Kidney (tissue), 14 donors: ENCODE data around the gene VDR. TPM values are rescaled to one million over a fixed set of nuclear protein-coding genes. Genes with fewer than 3 reads are reported as not detected.

Experiments
- DNase-seq, 5 donors: peaks; one replicate each; pipeline ENCODE4 v3.0.0-alpha.2; 2013 to 2020
- FAIRE-seq: peaks from 2 replicates; lab custom pipeline; 2012; peaks lifted over from hg19 to GRCh38; lab: Jason Lieb, UNC
- H3K27ac ChIP-seq, 2 donors: one replicate each; pipeline ENCODE4 v1.7.0; 2013; ENCODE audit warnings: low read depth in 2 of 2, low read length in 2 of 2, inconsistent platforms in 1 of 2
- H3K27me3 ChIP-seq: one replicate; pipeline ENCODE4 v1.7.1; 2013; ENCODE audit warnings: low read length, inconsistent platforms; ENCODE audit not compliant: control insufficient read depth, insufficient read depth
- H3K36me3 ChIP-seq, 3 donors: one replicate each; pipeline versions ENCODE4 v1.7.0 to v1.7.1; 2013; ENCODE audit warnings: low read length in 3 of 3, control low read depth in 1 of 3, inconsistent platforms in 1 of 3; ENCODE audit not compliant: insufficient read depth in 3 of 3, control insufficient read depth in 2 of 3
- H3K4me1 ChIP-seq, 3 donors: one replicate each; pipeline versions ENCODE4 v1.7.0 to v1.7.1; 2013; ENCODE audit warnings: low read length in 3 of 3, inconsistent platforms in 1 of 3, low read depth in 1 of 3; ENCODE audit not compliant: control insufficient read depth in 2 of 3, insufficient read depth in 2 of 3
- H3K4me3 ChIP-seq, 3 donors: one replicate each; pipeline versions ENCODE4 v1.7.0 to v1.8.1; 2013; ENCODE audit warnings: low read length in 3 of 3, control low read depth in 1 of 3, inconsistent platforms in 1 of 3
- H3K9ac ChIP-seq, 3 donors: one replicate each; pipeline versions ENCODE4 v1.7.0 to v1.7.1; 2013; ENCODE audit warnings: low read length in 3 of 3, control low read depth in 1 of 3, inconsistent platforms in 1 of 3
- H3K9me3 ChIP-seq, 3 donors: one replicate each; pipeline versions ENCODE4 v1.7.0 to v1.7.1; 2013; ENCODE audit warnings: low read length in 3 of 3, control low read depth in 1 of 3, inconsistent platforms in 1 of 3; ENCODE audit not compliant: control insufficient read depth in 2 of 3, insufficient read depth in 1 of 3
- CTCF ChIP-seq: IDR thresholded peaks from 3 replicates; pipeline ENCODE4 v1.5.1; 2012; ENCODE audit warnings: mild to moderate bottlenecking, moderate library complexity, borderline replicate concordance; ENCODE audit not compliant: insufficient read depth; ENCODE audit errors: extremely low read depth
- intact Hi-C: fragments of 100-400 bp; cut with DNase I; formaldehyde crosslinking; loops from one replicate; pipeline ENCODE4 v1.11.1; 2022
- polyA plus RNA-seq: library from polyadenylated mRNA; stranded (reverse); fragments of 350-450 nt; fragmentation: Illumina TruSeq; extraction: RNeasy Lipid Tissue Mini Kit (QIAGEN cat#74804); gene quantifications from one replicate; pipeline ENCODE4 v1.2.3, GENCODE V29; 2014; ENCODE audit warnings: low read depth, low replicate concordance; ENCODE audit not compliant: insufficient read depth
- total RNA-seq: library from RNA; stranded (reverse); fragmentation: NEBNext Ultra II Directional; extraction: Animal tissue kit (Norgen Biotek cat#: 25700); gene quantifications from one replicate; pipeline ENCODE4 v1.2.1, GENCODE V29; 2021
- donor health status: control.
- donor health status: control.
- donor health status: control.
- donor health status: control.
- donor health status: control.
- donor health status: DM: yes; HTN: yes; CAD: no.
- donor health status: Normal renal cell carcinoma (clear cell type).

The VDR gene
- total and polyA plus RNA-seq, 2 donors from 2014 or later: 14.8 to 19.1 TPM

- no peak overlapping the region for H3K4me3 ChIP-seq
- intact Hi-C loops: no loop called here
- H3K9ac ChIP-seq: no peak overlapping the region
- H3K27me3 ChIP-seq: no peaks in the 10 kb centered on the region
- TF ChIP-seq CTCF: no peak
- no peak for FAIRE-seq
- peaks cover 2 to 8% (median 3%) of the 10 kb centered on the region in 3 donors for H3K4me1 ChIP-seq
- H3K36me3 ChIP-seq: peaks cover 0 to 10% (median 7%) of the 10 kb centered on the region in 3 donors
- no peaks in the 10 kb centered on the region for H3K9me3 ChIP-seq
- DNase-seq: no peak
- H3K27ac ChIP-seq: no peak overlapping the region
Measured at GRCh38 chr12:47840571-47840970, 64.2 kb downstream of the VDR start.

- peaks cover 0 to 5% (median 0%) of the 10 kb centered on the region in 3 donors for H3K36me3 ChIP-seq
- H3K27me3 ChIP-seq: no peaks in the 10 kb centered on the region
- no peak for TF ChIP-seq CTCF
- H3K9me3 ChIP-seq: no peaks in the 10 kb centered on the region
- H3K27ac ChIP-seq: no peak overlapping the region
- DNase-seq: no peak
- H3K4me1 ChIP-seq: peaks cover 2 to 8% (median 3%) of the 10 kb centered on the region in 3 donors
- no peak overlapping the region for H3K9ac ChIP-seq
- intact Hi-C loops: loop anchor here (5.0 to 10.0 kb wide), 2 partner anchors 55 to 127 kb away; no protein-coding TSS in a partner anchor
- no peak overlapping the region for H3K4me3 ChIP-seq
- no peak for FAIRE-seq
Measured at GRCh38 chr12:47839214-47839876, 65.4 kb downstream of the VDR start.

- Histone ChIP-seq H3K27me3 (no peaks in the 10 kb centered on the region), H3K4me1 (peaks cover 2 to 8% (median 3%) of the 10 kb centered on the region in 3 donors), H3K27ac (no peak overlapping the region), H3K9me3 (no peaks in the 10 kb centered on the region), H3K4me3 (no peak overlapping the region), H3K36me3 (no peaks in the 10 kb centered on the region), H3K9ac (no peak overlapping the region)
- FAIRE-seq (no peak), DNase-seq (peak in 1 of 5 donors; percentile 47)
- intact Hi-C loops: loop anchor here (5.0 to 10.0 kb wide), 2 partner anchors 54 to 126 kb away; no protein-coding TSS in a partner anchor
- peak; percentile 53 for TF ChIP-seq CTCF
Measured at GRCh38 chr12:47838286-47838931, 66.4 kb downstream of the VDR start.
